RKO (cell line): ENCODE results near the gene MCF2L2.

Experiments
- DNase-seq: peaks from one replicate; pipeline ENCODE4 v3.0.0-alpha.2; 2016; ENCODE audit warnings: low spot score

MCF2L2 gene

GRCh38 chr3:183369117-183369516 is 59.3 kb downstream of the MCF2L2 start:
- DNase-seq, result no peak

GRCh38 chr3:183360971-183361624 is 67.3 kb downstream of the MCF2L2 start:
- DNase-seq, result no peak

DNA sequence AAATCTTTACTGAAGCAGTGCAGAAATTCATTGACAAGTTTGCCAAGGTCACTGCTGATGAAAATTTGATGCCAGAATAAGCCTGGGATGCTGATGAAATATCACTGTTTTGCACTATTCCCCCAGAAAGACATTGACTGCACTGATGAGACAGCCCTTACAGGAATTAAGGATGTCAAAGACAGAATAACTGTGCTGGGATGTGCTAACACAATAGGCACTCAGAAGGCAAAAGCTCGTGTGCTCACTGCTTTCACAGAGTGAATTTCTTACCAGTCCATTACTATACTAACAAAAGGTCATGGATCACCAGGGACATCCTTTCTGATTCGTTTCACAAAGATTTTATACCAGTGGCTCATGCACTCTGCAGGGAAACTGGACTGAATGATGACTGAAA is 69.4 kb downstream of the MCF2L2 start:
- no peak for DNase-seq

GRCh38 chr3:183357564-183358079 is 70.8 kb downstream of the MCF2L2 start:
- no peak for DNase-seq

GRCh38 chr3:183356920-183357319 is 71.5 kb downstream of the MCF2L2 start:
- DNase-seq, result no peak

- no peak for DNase-seq
Measured at GRCh38 chr3:183354874-183355273, 73.5 kb downstream of the MCF2L2 start.

- DNase-seq, result no peak
Measured at GRCh38 chr3:183354325-183354831, 74.0 kb downstream of the MCF2L2 start.

GRCh38 chr3:183353421-183353820 is 75.0 kb downstream of the MCF2L2 start:
- DNase-seq, result no peak

- no peak for DNase-seq
Measured at GRCh38 chr3:183350164-183350563, 78.3 kb downstream of the MCF2L2 start.

DNA sequence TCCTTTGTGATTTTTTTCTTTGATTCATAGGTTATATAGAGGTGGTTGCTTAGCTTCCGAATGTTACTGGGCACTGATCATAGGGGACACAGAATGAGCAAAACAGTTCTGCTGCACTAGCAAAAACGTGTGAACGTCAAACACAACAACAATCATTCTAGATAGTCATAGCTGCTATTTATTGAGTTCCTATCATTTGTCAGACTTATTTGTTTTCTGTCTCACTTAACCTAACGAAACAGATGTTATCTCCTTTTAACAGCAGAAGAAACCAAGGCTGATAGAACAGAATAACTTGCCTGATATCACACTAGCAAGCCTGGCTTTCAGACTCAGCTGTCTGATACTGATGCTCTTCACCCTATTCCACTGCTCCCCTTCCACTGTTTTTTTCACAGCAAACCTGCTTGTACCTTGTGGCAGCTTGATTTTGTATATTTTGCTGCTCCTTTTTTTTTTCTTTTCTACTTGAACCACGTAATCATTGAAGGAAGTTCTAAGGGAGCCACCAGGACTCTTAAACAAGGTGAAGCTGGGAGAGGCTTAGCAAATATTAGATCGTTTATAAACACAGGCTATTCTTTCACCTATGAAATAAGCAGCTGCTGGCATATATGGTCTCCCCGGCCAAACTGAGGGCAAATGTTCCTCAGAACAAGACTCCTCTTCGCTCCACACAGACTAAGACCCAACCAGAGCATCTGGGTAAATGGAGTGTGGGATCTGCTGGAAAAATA is 78.8 kb downstream of the MCF2L2 start:
- DNase-seq, result no peak

DNA sequence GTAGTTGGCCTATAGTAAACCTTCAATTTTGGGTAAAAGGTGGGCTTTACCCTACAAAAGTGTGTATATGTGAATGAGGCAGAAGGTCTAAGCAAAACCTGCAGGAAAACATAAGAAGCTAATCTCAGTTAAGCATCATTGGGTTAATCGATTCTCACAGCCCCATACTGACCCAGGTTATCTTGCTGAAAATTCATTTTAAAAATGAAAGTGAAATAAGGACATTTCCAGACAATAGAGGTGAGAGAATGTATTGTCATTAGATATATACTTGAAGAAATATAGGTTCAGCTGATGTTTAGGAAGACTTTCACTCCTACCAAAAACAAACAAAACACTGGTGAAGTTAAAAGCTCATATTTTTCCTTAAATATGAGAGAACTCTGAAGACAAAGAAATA is 85.6 kb downstream of the MCF2L2 start:
- DNase-seq, result no peak

DNA sequence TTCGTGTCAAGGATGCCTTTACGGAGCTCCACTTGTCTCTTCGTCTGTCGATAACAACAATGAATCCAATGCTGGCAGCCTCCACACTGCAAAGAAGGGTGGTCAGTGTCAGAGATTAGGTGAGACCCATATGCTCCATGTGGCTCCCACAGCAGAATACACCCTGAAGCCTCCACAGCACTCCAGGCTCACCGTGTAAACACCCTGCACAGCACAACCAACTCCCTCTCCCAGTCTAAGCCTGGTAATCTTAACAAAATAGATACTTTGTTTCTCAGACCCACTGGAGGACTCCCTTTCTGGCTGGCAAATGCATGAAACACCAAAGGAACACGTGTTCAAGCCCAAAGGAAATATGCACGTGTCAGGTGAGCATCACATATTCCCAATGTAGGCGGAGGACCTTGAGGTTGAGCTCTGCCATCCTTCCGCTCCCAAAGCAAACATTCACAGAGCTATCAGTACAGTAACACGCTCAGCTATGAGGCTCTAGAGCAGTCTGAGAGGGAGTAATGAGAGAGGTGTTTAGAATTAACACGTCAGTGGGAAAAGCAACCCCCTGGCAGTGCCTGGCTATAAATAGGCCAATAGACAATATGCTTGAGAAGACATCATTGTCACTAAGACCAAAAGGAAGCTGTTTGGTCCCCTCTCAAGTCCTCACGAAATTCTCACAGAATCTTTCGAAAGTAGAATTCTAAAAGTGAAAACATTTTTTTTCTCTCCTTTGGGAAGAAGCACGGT is 86.7 kb downstream of the MCF2L2 start:
- no peak for DNase-seq

- DNase-seq, result no peak
Measured at GRCh38 chr3:183340222-183340621, 88.2 kb downstream of the MCF2L2 start.

DNA sequence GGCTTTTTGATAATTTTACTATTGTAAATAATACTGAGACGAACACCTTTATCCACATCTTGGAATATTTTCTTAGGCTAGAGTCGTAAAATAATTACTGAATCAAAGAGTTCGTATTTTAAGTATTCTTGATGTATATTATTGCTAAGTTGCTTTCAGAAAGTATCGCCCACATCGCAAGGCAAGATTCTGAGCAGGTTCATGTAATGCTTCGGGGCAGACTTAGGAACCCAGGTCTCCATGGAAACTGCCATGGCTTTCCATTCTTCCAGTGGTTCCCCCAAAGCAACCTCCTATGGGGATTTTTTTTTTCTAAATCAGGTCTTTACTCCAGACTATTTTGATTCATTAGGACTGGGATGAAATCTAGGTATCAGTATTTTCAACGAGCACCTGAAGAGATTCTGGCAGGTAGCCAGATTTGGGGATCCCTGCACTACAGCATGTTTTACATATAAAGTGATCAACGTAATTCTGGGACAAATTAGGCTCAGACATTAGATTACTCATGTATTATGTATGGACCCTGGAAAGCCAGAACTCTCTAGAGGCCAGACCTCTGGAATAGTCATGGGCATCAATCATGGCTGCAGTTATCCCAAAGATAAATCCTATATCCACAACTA is 88.8 kb downstream of the MCF2L2 start:
- no peak for DNase-seq

DNA sequence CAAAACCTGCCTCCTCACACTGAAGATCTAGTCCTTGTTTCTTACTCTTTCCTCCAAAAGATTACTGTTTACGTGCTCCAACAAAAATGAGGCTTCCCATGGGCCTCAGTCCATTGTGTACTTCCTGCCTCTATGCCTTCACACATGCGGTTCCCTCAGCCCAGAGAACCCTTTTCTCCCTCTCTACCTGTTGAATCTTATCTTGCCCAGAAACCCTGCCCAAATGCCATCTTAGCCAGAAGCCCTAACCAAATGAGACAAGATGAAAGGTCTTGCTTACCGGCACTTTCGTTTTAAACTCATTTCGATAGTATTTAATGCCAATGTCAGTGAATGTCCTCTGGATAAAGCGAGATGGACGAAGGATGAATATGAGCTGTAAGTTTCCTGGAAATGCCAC is 89.9 kb downstream of the MCF2L2 start:
- DNase-seq, result no peak

DNA sequence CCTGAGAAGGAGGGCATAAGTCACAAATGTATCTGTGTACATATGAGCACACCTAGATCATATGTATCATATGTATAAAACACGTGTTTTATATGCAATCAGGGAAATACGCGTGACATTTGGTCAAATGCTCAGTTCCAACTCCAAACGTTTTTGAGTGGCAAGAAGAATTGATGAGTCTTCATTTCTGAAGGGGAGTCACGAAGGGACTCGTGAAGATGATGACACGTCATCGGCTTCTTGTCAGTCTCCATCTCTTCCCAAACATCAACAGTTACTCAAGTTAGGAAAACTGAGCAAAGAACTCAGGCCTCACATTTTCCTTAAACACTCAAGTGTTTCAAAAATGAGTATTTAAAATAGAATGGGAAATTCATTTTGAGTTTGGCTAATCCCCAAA is 95.9 kb downstream of the MCF2L2 start:
- no peak for DNase-seq

DNA sequence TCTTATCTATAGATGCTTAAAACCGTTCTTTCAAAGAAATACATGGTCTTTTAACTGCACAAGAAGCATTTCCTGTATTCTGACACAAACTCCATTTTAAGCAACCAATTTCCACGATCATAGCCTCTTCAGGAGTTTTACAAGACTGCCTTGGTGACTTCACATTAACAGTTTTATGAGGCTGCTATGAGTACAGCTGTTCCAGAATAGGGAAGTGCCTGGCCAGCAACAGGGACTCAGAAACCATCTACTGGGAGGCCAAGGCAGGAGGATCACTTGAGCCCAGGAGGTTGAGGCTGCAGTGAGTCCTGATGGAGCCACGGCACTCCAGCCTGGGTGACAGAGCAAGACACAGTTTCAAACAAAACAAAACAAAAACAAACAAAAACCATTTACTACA is 96.9 kb downstream of the MCF2L2 start:
- no peak for DNase-seq

DNA sequence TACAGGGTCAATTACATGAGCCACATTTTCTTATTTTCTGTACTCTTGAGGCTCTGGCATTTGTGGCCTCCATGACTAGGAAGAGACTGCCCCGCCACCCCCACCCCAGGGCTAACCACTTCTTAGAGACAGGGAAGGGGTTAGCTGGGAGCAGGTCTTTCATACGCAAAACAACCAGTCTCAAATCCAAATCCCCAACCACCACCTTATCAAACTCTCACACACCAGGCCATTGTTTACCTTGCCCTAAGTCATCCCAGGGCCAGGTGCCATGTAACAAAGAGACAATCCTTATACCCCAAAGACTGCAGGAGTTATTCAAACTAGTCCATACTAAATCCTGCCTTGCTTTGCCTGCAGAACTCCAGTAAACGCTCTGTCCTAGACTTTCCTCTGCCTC is 97.5 kb downstream of the MCF2L2 start:
- DNase-seq, result no peak

- no peak for DNase-seq
Measured at GRCh38 chr3:183329543-183329942, 98.9 kb downstream of the MCF2L2 start.

DNA sequence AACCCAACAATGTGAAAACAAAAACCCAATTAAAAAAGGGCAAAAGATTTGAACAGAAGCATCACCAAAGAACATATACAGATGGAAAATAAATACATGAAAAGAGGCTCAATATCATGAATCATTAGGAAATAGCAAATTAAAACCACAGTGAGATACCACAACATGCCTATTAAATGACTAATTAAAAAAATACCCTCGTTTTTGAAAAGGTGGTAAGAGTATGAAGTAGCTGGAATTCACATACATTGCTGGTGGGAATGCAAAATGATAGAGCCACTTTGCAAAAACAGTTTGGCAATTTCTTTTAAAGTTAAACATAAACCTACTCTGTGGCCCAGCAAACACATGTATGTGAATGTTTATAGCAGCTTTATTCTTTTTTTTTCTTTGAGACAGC is 99.6 kb downstream of the MCF2L2 start:
- peak; percentile 34 for DNase-seq

DNA sequence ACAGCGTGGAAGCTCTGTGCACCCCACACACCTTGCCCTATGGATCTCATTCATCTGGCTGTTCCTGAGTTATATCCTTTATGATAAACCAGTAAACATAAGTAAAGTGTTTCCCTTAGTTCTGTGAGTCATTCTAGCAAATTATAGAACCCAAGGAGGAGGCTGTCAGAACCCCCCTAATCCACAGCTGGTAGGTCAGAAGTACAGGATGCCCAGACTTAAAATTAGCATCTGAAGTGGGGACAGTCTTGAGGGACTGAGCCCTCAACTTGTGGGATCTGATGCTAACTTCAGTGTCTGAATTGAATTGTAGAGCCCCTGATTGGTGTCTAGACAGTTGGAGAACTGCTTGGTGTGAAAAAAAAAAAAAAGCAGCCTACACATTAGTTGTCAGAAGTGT is 100.3 kb downstream of the MCF2L2 start:
- no peak for DNase-seq

DNA sequence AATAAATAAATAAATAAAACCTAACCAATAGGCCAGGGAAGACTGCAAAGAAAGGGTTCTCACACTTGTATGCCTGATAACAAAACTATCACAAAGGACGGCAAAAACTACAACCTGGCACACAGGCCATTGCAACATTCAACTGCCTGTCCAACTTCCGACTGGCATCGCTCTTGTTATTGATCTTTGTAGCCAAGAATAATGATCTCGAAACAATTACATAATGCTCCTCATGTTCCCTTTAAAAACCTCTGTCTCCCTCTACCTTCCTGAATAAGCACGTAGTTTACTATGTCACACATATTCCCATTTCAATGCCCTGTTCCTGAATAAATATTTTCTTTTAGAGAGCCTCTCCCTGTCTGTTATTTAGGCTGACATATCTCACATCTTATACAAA is 101.1 kb downstream of the MCF2L2 start:
- DNase-seq, result no peak
